Measurements from ENCODE around the gene ATG12. TPM values are rescaled to one million over a fixed set of nuclear protein-coding genes. Genes with fewer than 3 reads are reported as not detected.

ATG12 gene
- total RNA-seq, 1 experiment from 2014 or later = 52.0 TPM

DNA sequence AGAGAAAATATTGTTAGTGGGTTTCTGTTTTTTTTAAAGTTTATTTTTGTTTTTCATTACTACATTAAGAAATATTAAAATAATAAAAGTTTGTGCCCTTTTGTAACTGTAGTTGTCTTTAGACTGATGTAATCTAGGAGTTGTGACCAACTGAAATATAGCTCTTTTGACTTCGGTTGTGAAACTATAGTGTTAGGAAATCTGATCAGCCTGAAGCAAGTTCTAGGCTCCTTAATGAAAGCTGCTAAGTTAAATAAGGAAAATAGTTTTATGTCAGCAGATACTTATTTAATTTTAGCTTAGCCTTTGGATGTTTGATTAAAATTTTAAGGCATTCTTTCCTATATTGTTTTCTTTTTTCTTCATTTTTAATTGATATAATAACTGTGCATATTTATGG lies 14.6 kb upstream of the ATG12 start:
- H3K4me1 ChIP-seq (ENCODE audit: control insufficient read depth, insufficient read depth, low read length) = peaks cover 10% of the 10 kb centered on the region; the same call in 1 of the 2 replicates
- H3K36me3 ChIP-seq (ENCODE audit: control insufficient read depth, insufficient read depth, low read length) = no peaks in the 10 kb centered on the region
- no peaks in the 10 kb centered on the region for H3K9me3 ChIP-seq (ENCODE audit: control insufficient read depth, insufficient read depth, low read depth, low read length)
- CTCF ChIA-PET = interaction anchor here (0.7 kb wide), 1 partner anchor 212 kb away, joined by 6 read pairs; no protein-coding TSS in a partner anchor
- DNase-seq (ENCODE audit: low read depth, low spot score) (no peak), ATAC-seq (no peak)
- no peak overlapping the region for H3K4me3 ChIP-seq (ENCODE audit: low read depth in 2 of 2, low read length in 2 of 2)
- in situ Hi-C loops (cut with HindIII; ENCODE audit: low pct_unique_long_range_greater_than_20kb, low sequenced_read_pairs) (no loop called here), intact Hi-C loops (cut with micrococcal nuclease; ENCODE audit: unreplicated experiment) (no loop called here)
- POLR2A ChIA-PET = interaction anchor here (0.6 kb wide), 1 partner anchor 11 kb away, joined by 7 read pairs; no protein-coding TSS in a partner anchor
- no peaks in the 10 kb centered on the region for H3K27me3 ChIP-seq (ENCODE audit: control insufficient read depth, insufficient read depth, low read length)
- H3K27ac ChIP-seq (ENCODE audit: low read length) = no peak overlapping the region
- TF ChIP-seq, protein P1, sequence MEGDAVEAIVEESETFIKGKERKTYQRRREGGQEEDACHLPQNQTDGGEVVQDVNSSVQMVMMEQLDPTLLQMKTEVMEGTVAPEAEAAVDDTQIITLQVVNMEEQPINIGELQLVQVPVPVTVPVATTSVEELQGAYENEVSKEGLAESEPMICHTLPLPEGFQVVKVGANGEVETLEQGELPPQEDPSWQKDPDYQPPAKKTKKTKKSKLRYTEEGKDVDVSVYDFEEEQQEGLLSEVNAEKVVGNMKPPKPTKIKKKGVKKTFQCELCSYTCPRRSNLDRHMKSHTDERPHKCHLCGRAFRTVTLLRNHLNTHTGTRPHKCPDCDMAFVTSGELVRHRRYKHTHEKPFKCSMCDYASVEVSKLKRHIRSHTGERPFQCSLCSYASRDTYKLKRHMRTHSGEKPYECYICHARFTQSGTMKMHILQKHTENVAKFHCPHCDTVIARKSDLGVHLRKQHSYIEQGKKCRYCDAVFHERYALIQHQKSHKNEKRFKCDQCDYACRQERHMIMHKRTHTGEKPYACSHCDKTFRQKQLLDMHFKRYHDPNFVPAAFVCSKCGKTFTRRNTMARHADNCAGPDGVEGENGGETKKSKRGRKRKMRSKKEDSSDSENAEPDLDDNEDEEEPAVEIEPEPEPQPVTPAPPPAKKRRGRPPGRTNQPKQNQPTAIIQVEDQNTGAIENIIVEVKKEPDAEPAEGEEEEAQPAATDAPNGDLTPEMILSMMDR (IDR thresholded peaks at IDR 0.05) = no peak
- TF ChIP-seq REST (IDR thresholded peaks at IDR 0.05; ENCODE audit: insufficient read depth in 1 of 2, low read depth in 2 of 2, low read length in 1 of 2) (no peak), TCF7L2 (IDR thresholded peaks at IDR 0.05; ENCODE audit: low read depth, low read length) (no peak), SIN3A (IDR thresholded peaks at IDR 0.05; ENCODE audit: borderline replicate concordance, insufficient read depth, low read depth, low read length) (no peak), POLR2AphosphoS5 (IDR thresholded peaks at IDR 0.05; ENCODE audit: low read depth, low read length) (no peak)
- BruUV-seq (replicated peaks) = no TSS peak

DNA sequence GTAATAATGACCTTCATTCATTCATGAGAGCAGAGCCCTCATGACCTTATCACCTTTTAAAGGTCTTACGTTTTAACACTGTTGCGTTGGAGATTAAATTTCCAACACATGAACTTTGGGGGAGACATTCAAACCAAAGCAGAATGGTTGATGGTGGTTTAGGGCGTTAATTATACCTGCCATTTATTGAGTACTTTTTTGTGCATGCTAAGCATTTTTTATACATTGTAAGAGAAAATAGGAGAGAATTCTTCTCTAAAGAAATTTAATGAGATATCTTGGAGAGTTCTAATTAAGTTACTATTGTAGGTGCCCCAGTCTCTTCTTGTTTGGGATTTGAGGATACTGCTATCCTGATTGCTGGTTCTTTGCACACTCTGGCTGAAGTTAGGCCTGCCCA lies 12.8 kb upstream of the ATG12 start:
- Histone ChIP-seq H3K27ac (ENCODE audit: low read length) (no peak overlapping the region), H3K27me3 (ENCODE audit: control insufficient read depth, insufficient read depth, low read length) (no peaks in the 10 kb centered on the region), H3K36me3 (ENCODE audit: control insufficient read depth, insufficient read depth, low read length) (no peaks in the 10 kb centered on the region), H3K4me1 (ENCODE audit: control insufficient read depth, insufficient read depth, low read length) (peaks cover 7% of the 10 kb centered on the region; the same call in 1 of the 2 replicates), H3K4me3 (ENCODE audit: low read depth in 2 of 2, low read length in 2 of 2) (no peak overlapping the region), H3K9me3 (ENCODE audit: control insufficient read depth, insufficient read depth, low read depth, low read length) (no peaks in the 10 kb centered on the region)
- POLR2A ChIA-PET = no interaction called here
- CTCF ChIA-PET = no interaction called here
- ATAC-seq = no peak
- intact Hi-C loops (cut with micrococcal nuclease; ENCODE audit: unreplicated experiment) = no loop called here
- no TSS peak for BruUV-seq (replicated peaks)
- in situ Hi-C loops (cut with HindIII; ENCODE audit: low pct_unique_long_range_greater_than_20kb, low sequenced_read_pairs) = no loop called here
- TF ChIP-seq REST (IDR thresholded peaks at IDR 0.05; ENCODE audit: insufficient read depth in 1 of 2, low read depth in 2 of 2, low read length in 1 of 2) (no peak), SIN3A (IDR thresholded peaks at IDR 0.05; ENCODE audit: borderline replicate concordance, insufficient read depth, low read depth, low read length) (no peak), POLR2AphosphoS5 (IDR thresholded peaks at IDR 0.05; ENCODE audit: low read depth, low read length) (no peak), TCF7L2 (IDR thresholded peaks at IDR 0.05; ENCODE audit: low read depth, low read length) (no peak)
- TF ChIP-seq, protein P1 (IDR thresholded peaks at IDR 0.05) = no peak
- DNase-seq (ENCODE audit: low read depth, low spot score) = no peak

Data from Panc1 (cell line).